DMS114 treated with DMSO at 0.1 percent for 48 hours (cell line): ENCODE results near the gene APP.
"Not testable (repeated sequence)": the region's sequence is repeated elsewhere in the genome, so short reads cannot be mapped to it uniquely, and the experiment has no call there.

Experiments
- DNase-seq: peaks from one replicate; lab custom pipeline; 2025; ENCODE audit not compliant: unreplicated experiment; lab: John Stamatoyannopoulos, UW

Gene APP

DNA sequence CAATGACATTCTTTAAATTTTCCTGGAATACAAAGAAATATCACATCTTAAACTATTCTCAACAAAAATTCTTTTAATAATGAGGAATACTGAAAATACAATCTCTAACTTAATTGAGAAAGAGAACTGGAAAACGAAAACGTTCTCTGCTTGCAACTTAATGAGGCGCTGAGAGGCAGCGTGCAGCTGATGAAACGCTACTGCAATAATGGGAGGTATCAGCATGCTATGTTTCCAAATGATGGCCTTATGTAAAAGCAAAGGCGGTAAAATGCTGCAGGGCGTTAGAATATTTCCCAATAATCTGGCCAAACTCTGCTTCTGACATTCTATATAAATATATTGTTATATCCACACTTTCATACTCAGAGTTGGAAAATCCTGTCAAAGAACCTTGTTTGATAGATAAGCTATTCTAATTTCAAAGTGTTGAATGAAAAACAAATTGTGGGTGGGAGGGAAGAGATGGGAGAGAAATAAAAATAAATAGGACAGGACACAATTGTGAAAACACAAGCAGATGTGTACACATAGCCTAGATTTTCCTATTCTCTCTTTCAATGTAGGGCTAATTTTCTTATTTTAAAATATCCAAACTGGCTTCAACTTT lies 70.9 kb downstream of the APP start:
- no peak for DNase-seq

DNA sequence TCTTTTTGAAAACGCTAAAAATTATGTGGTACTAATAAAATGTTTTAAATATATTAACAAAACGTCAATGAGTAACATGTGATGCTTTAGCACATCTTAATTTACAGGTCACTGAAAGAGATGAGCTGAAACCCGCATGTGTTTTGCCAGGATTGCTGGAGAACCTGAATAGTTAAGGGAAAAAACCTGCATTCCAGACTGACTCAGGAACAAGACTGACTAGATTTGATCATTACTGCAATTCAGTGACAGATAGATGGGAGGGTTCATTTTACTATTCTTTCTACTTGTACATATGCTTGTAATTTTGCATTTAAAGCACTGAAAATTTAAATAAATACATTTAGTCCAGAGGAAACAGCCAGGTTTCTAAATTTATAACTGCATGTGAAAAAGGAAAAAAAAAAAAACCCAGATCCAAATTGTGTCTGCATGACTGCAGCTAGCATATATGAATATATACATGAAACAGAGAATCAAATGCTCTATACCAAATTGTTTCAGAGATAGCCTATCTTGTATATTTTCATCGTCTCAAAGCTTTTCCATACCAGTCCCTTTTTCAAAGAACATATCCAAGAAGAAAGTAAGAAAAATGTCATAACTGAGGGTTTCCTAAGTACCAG lies 71.7 kb downstream of the APP start:
- no peak for DNase-seq

- DNase-seq = no peak
Measured at GRCh38 chr21:26097475-26097874, 73.1 kb downstream of the APP start.

DNA sequence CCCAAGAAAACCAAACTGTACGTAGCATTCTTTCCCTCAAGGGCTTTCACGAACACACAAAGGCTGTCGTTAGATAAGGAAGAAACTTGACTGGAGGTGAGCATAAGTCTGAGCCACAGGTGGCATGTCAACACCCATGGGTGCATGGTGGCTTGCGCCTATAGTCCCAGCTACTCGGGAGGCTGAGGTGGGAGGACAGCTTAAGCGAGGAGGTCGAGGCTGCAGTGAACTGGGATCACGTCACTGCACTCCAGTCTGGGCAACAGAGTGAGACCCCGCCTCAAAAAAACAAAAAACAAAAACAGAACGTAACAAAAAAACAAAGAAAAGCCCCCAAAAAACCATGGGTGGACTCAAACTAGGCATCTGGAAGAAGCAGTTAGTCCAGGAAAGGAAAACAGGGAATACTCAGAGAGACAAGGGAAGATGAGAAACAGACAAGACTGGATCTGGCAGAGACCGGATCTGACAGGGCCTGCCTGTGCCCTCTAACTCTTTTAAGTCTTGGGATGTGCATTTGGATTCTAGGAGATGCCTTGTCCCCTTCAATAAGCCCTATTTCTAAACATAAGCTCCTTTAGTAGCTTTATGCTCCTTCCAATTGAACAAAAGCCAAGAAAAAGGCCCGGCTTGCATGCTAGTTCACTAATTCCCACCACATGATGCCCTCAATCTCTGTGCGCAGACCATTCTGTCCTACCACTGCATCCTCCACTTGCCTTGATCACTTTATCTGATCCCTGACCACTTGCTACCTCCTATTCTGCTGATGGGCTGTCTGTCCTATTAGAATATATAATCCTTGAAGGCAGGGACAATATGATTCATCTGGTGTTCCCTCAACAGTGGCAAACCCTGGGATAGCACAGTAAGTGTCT lies 73.8 kb downstream of the APP start:
- no peak for DNase-seq

DNA sequence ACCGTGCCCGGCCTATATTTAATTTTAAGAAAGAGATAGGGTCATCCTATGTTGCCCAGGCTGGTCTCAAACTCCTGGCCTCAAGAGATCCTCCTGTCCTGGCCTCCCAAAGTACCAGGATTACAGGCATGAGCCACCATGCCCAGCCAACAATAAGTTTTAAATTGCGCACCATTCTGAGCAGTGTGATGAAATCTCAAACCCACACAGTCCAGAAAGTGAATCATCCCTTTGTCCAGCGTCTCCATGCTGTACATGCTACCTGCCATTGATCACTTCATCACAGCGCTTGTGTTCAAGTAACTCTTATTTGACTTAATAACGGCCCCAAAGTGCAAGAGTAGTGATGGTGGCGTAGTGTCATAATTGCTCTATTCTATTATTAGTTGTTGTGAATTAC lies 75.4 kb downstream of the APP start:
- no peak for DNase-seq

GRCh38 chr21:26093122-26093521 lies 77.4 kb downstream of the APP start:
- no peak for DNase-seq

DNA sequence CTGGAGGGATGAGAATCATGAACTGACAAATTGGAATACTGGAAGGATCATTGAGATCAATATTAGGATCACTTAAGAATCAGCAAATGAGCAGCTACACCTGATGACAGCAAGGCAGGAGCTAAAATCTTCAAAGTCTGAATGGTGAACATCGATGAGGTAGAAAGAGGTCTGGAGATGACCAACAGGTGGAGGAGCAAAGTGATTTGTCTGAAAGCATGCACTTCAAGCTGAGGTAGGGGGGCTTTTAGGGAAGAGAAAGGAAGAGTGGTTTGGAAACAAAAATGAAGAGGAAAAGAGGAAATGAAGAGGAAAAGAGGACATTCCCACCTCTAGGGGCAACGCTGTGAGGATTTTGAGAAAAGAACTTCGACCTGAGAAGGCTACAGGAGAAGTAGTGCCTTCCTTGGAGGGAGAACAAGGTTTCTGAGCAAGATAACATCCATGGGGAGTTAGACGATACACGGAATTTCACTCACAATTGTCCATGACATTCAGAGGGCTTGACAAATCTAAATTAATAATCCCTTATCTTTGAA lies 79.0 kb downstream of the APP start:
- no peak for DNase-seq

- DNase-seq = no peak
Measured at GRCh38 chr21:26089730-26090129, 80.8 kb downstream of the APP start.

GRCh38 chr21:26087223-26087918 lies 83.2 kb downstream of the APP start:
- DNase-seq = no peak

DNA sequence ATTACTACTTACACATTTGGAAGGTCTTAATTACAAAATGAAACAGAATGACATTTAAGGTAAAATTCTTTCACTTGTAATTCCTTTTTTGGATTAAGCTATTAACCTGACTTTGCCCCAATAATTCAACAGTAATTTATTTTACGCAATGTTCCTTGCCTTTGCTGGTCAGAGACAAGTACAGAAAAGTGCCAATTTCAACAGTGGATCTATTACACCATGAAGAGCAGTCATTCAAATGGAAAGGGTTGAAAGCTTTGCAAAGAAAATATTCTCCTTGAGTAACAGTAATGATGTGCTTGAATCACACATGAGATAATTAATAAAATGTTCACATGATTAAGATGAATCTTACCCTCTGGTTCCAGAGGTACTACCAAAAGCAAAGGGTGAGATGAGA lies 84.7 kb downstream of the APP start:
- DNase-seq = no peak

GRCh38 chr21:26085127-26085526 lies 85.4 kb downstream of the APP start:
- DNase-seq = no peak

GRCh38 chr21:26082549-26082948 lies 88.0 kb downstream of the APP start:
- DNase-seq = no peak

DNA sequence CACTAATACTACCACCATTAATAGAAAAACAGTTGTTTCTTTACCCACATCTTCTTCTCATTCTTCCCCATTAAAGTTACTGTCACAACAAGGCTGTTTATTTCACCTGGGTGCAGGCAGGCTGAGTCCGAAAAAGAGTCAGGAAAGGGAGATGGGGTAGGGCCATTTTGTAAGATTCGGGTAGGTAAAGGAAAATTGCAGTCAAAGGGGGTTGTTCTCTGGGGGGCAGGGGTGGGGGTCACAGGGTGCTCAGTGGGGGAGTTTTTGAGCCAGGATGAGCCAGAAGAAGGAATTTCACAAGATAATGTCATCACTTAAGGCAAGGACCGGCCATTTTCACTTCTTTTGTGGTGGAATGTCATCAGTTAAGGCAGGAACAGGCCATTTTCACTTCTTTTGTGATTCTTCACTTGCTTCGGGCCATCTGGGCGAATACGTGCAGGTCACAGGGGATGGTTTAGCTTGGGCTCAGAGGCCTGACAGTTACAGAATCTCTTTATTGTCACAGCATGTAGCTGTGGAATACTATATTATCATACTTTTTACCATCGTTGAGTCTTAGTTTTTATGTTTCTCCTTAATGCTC lies 89.3 kb downstream of the APP start:
- DNase-seq = not testable (repeated sequence)

DNA sequence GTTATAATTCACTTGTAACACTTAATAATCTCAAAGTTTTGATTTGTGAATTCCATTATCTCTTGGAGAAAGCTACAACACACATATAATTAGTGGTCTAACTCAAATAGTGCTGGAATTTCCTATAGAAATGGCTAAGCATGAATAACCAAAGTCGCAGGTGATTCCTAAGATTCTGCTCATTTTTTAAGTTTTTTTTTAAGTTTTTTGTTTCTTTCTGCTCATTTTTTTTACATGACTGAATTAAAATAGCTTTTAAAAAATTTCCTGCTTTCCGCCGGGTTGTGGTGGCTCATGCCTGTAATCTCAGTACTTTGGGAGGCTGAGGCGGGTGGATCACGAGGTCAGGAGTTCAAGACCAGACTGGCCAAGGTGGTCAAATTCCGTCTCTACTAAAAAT lies 90.4 kb downstream of the APP start:
- DNase-seq = no peak

DNA sequence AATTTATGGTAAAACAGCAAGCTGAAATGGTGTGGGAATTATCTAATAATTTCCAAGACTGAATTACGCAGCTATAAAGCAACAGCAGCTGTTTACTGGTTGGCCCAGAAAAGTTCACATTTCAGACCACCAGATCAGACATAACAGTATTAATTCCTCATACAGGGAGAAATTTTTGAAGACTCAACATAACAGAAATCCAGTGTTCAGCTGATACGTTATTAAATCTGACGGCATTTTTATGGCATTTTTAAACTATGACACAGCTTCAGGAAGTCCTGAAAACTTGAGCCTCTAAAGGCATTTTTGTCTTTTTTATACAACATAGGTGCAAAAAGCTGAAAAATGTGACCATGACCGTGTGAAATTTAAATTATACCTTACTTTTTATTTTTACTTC lies 91.2 kb downstream of the APP start:
- no peak for DNase-seq

- DNase-seq = no peak
Measured at GRCh38 chr21:26077521-26077920, 93.0 kb downstream of the APP start.

- DNase-seq = no peak
Measured at GRCh38 chr21:26072666-26073615, 97.6 kb downstream of the APP start.

DNA sequence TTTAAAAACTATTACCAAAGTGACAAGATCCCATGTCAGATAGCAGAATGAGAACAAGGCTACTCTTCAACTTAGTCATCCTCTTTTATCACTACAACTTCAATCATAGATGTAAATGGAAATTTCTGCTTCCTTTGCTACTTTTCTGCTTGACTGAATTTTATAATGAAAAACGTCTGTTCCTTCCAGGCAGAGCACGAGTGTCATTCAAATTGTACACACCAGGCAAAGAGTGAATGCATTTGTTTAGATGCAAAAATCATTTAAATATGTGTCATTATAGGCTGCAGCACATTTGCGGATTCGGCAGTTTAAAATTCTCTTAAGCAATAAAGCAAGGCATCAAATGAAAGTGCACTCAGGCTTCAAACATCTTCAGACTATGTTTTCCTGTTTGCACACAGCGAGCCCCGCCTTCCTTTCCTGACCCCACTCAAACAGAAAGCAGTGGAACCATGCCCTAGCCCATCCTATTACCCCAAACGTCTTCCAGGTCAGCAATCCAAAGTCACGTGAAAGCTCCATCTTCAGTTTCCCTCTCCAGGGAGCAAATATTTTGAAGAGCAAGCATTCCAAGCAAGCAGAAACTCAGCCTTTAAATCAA lies 99.6 kb downstream of the APP start:
- peak; percentile 78 for DNase-seq

DNA sequence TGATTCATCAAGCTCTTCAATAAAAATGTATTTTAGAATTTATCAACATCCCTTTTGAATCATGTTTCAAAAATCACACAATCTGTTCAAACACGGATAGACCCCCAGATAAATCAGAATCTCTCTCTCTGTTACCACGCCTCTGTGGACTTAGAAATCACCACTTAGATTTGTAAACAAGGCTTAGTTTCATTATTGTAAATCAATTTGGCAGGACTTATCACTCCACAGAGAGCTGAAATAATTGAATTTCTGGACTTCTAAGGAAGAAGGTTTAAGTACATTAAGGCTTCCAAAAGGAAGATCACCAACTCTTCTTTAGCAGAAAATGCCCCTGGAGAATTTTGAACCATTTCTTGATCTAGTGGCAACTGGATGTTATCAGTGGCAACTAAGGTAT lies 100.4 kb downstream of the APP start:
- no peak for DNase-seq
